Breast epithelium (tissue), 4 donors: ENCODE measurements around the gene DCUN1D1. TPM values are rescaled to one million over a fixed set of nuclear protein-coding genes. Genes with fewer than 3 reads are reported as not detected.

ENCODE experiments used
- DNase-seq, 2 donors: peaks; one replicate each; pipeline ENCODE4 v3.0.0-alpha.2; 2019; ENCODE audit warnings: low spot score in 2 of 2
- H3K27ac ChIP-seq, 2 donors: fragments of 200-600 bp; sonication (generic) in 1 of 2; one replicate each; pipeline ENCODE4 v1.5.1; 2016 to 2019; ENCODE audit warnings: mild to moderate bottlenecking in 1 of 2
- H3K27me3 ChIP-seq, 2 donors: fragments of 200-600 bp; sonication (generic) in 1 of 2; one replicate each; pipeline versions ENCODE4 v1.5.1 to v1.6.0; 2017 to 2019; ENCODE audit warnings: control low read depth in 1 of 2, mild to moderate bottlenecking in 1 of 2
- H3K36me3 ChIP-seq: fragments of 200-600 bp; one replicate; pipeline ENCODE4 v1.5.1; 2019
- H3K4me1 ChIP-seq, 2 donors: fragments of 200-600 bp; sonication (generic); one replicate each; pipeline ENCODE4 v1.5.1; 2016 to 2019; ENCODE audit warnings: control low read depth in 1 of 2
- H3K4me3 ChIP-seq, 3 donors: fragments of 200-600 bp; sonication (generic); 1 replicate in 2 of 3; 2 replicates in 1 of 3; pipeline ENCODE4 v1.5.1; 2016 to 2019; ENCODE audit warnings: mild to moderate bottlenecking in 3 of 3, moderate library complexity in 2 of 3
- H3K9me3 ChIP-seq, 2 donors: fragments of 200-600 bp; sonication (generic) in 1 of 2; one replicate each; pipeline ENCODE4 v1.5.1; 2016 to 2019; ENCODE audit warnings: control low read depth in 1 of 2
- POLR2A ChIP-seq: fragments of 450-650 bp; IDR thresholded peaks from one replicate; pipeline ENCODE4 v1.6.1; 2016; ENCODE audit warnings: antibody characterized with exemption, mild to moderate bottlenecking, moderate library complexity
- POLR2AphosphoS5 ChIP-seq, 3 donors: sonication (generic); formaldehyde crosslinking; IDR thresholded peaks; one replicate each; pipeline ENCODE4 v1.6.1; 2017; ENCODE audit warnings: antibody characterized with exemption in 3 of 3
- intact Hi-C: fragments of 100-400 bp; cut with DNase I; formaldehyde crosslinking; loops from one replicate; pipeline ENCODE4 v1.15.1; 2023; ENCODE audit warnings: low total_unique reads
- total RNA-seq, 3 donors: library from RNA; depleted of rRNA; stranded (reverse); fragments of >200 nt; gene quantifications; one replicate each; pipeline ENCODE4 v1.1.0, GENCODE V29; 2016
- TF ChIP-seq, protein P1 (sequence below), 3 donors: fragments of 450-650 bp; IDR thresholded peaks; one replicate each; pipeline ENCODE4 v1.5.1; 2016 to 2017; ENCODE audit warnings: antibody characterized with exemption in 3 of 3, mild to moderate bottlenecking in 3 of 3, moderate library complexity in 3 of 3

Gene DCUN1D1
- total RNA-seq, 3 donors from 2014 or later, result 24.9 to 55.5 (median 32.1) TPM

GRCh38 chr3:182969853-182970252, 10.5 kb downstream of the DCUN1D1 start:
- H3K36me3 ChIP-seq, result no peaks in the 10 kb centered on the region
- no peaks in the 10 kb centered on the region for H3K27me3 ChIP-seq
- no peak for DNase-seq
- TF ChIP-seq POLR2AphosphoS5 (IDR thresholded peaks at IDR 0.05) (no peak), POLR2A (no peak)
- TF ChIP-seq, protein P1, sequence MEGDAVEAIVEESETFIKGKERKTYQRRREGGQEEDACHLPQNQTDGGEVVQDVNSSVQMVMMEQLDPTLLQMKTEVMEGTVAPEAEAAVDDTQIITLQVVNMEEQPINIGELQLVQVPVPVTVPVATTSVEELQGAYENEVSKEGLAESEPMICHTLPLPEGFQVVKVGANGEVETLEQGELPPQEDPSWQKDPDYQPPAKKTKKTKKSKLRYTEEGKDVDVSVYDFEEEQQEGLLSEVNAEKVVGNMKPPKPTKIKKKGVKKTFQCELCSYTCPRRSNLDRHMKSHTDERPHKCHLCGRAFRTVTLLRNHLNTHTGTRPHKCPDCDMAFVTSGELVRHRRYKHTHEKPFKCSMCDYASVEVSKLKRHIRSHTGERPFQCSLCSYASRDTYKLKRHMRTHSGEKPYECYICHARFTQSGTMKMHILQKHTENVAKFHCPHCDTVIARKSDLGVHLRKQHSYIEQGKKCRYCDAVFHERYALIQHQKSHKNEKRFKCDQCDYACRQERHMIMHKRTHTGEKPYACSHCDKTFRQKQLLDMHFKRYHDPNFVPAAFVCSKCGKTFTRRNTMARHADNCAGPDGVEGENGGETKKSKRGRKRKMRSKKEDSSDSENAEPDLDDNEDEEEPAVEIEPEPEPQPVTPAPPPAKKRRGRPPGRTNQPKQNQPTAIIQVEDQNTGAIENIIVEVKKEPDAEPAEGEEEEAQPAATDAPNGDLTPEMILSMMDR (IDR thresholded peaks at IDR 0.05), result no peak
- no peaks in the 10 kb centered on the region for H3K9me3 ChIP-seq
- intact Hi-C loops, result no loop called here
- H3K27ac ChIP-seq, result no peak overlapping the region
- H3K4me1 ChIP-seq, result no peaks in the 10 kb centered on the region
- H3K4me3 ChIP-seq, result no peak overlapping the region

- Histone ChIP-seq H3K27ac (no peak overlapping the region), H3K27me3 (no peaks in the 10 kb centered on the region), H3K4me3 (no peak overlapping the region), H3K9me3 (no peaks in the 10 kb centered on the region), H3K36me3 (no peaks in the 10 kb centered on the region), H3K4me1 (no peaks in the 10 kb centered on the region)
- intact Hi-C loops, result no loop called here
- no peak for DNase-seq
- TF ChIP-seq, protein P1 (IDR thresholded peaks at IDR 0.05), result no peak
- TF ChIP-seq POLR2A (no peak), POLR2AphosphoS5 (IDR thresholded peaks at IDR 0.05) (no peak)
Measured at GRCh38 chr3:182969277-182969676, 11.1 kb downstream of the DCUN1D1 start.

DNA sequence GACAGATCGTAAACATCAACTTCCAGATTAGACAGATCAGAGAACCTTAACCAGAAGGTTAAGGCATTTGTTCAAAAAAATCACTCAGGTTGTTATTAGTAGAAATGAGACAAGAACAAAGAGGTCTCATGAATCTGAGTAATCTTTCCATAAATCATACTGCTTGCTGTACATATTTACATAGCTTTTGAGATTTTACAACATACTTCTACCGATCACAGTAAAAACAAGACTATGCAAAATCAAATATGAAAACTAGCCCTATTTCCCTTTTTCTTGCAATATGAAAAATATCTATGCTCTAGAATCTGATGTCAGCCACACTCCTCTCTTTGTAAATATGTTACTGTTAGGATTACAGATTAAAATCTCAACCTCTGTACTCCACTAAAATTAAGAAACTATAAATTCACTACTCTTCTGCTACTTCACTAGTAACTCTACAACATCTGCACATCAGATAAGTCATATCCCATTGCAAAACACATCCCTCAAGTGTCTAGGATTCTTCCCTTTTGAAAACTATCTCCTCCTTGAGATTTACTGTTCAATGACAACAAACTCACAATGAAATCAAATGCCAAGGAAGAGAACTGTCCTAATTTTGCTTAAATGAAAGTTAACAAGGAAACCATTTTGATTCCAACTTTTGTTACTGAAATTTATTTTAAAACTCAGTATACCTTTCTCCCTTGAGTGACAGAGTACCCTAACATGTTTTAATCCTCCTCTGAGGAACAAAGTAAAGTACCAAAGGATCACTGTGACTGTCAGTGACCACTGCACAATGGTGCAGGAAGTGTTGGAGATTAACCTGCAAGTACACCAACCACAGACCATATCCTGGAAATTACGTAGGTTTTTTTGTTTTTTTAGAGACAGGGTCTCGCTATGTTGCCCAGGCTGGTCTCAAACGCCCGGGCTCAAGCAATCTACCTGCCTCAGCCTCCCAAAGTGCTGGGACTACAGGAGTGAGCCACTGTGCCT, 12.8 kb downstream of the DCUN1D1 start:
- Histone ChIP-seq H3K4me1 (no peaks in the 10 kb centered on the region), H3K36me3 (no peaks in the 10 kb centered on the region), H3K27me3 (no peaks in the 10 kb centered on the region), H3K4me3 (no peak overlapping the region), H3K27ac (no peak overlapping the region), H3K9me3 (no peaks in the 10 kb centered on the region)
- TF ChIP-seq, protein P1 (IDR thresholded peaks at IDR 0.05), result no peak
- TF ChIP-seq POLR2AphosphoS5 (IDR thresholded peaks at IDR 0.05) (no peak), POLR2A (no peak)
- intact Hi-C loops, result no loop called here
- no peak for DNase-seq

DNA sequence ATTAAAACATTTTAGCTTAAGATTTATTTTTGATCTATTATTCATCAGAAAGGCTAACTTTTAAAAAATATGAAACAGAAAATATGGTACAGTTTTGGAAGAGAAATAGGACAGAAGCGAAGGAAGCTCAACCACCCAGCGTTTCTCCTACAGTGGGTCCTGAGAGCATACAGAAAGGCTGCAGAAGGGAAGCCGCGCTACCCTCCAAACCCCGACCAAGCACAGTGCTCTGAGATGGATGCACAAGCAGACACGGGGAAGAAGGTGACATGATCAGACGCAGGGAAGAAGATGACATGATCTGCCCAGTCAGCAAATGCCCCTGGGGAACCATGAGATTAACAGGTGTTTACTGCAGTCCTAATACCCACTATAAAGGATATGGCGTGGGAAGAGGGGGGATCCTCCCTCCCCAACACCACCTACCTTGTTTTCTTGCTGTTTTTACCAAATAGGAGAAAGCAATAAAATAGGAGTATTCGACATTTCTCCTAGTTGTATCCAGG, 14.4 kb downstream of the DCUN1D1 start:
- no peak for DNase-seq
- no peak overlapping the region for H3K4me3 ChIP-seq
- H3K36me3 ChIP-seq, result no peaks in the 10 kb centered on the region
- no peaks in the 10 kb centered on the region for H3K27me3 ChIP-seq
- TF ChIP-seq POLR2A (no peak), POLR2AphosphoS5 (IDR thresholded peaks at IDR 0.05) (no peak)
- TF ChIP-seq, protein P1 (IDR thresholded peaks at IDR 0.05), result no peak
- H3K9me3 ChIP-seq, result no peaks in the 10 kb centered on the region
- no peak overlapping the region for H3K27ac ChIP-seq
- no peaks in the 10 kb centered on the region for H3K4me1 ChIP-seq
- intact Hi-C loops, result no loop called here

DNA sequence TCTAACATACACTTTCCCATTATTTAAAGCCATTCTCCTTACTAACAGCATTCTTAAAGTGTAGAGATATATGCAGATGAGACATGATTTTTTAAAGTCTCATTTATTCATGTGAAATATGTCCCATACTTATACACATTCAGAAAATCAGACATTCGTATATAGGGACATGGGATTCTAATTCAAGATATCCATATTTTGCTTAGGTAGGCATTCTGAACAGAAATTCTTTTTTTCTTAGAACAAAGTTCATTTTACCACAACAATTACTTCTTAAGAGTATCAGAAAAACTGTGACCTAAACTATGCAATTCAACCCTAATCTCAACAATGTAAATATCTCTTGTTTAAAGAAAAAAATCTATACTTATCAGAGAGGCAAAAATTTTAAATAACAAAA, 16.2 kb downstream of the DCUN1D1 start:
- Histone ChIP-seq H3K4me3 (no peak overlapping the region), H3K27ac (no peak overlapping the region), H3K9me3 (no peaks in the 10 kb centered on the region), H3K27me3 (no peaks in the 10 kb centered on the region), H3K4me1 (no peaks in the 10 kb centered on the region), H3K36me3 (no peaks in the 10 kb centered on the region)
- intact Hi-C loops, result no loop called here
- no peak for DNase-seq
- no peak for TF ChIP-seq POLR2A
- no peak for TF ChIP-seq POLR2AphosphoS5 (IDR thresholded peaks at IDR 0.05)
- TF ChIP-seq, protein P1 (IDR thresholded peaks at IDR 0.05), result no peak
